ENCODE results near the gene ZSCAN31. TPM values are rescaled to one million over a fixed set of nuclear protein-coding genes. Genes with fewer than 3 reads are reported as not detected.
A peak's percentile ranks its signal among the peaks of the same experiment; 100 is the strongest.

ZSCAN31 gene
- total and polyA plus RNA-seq, 9 of the 15 experiments (the other 6 are each of a cell fraction or from before 2014, with no cell fraction given) = 3.9 to 12.1 (median 7.0) TPM

DNA sequence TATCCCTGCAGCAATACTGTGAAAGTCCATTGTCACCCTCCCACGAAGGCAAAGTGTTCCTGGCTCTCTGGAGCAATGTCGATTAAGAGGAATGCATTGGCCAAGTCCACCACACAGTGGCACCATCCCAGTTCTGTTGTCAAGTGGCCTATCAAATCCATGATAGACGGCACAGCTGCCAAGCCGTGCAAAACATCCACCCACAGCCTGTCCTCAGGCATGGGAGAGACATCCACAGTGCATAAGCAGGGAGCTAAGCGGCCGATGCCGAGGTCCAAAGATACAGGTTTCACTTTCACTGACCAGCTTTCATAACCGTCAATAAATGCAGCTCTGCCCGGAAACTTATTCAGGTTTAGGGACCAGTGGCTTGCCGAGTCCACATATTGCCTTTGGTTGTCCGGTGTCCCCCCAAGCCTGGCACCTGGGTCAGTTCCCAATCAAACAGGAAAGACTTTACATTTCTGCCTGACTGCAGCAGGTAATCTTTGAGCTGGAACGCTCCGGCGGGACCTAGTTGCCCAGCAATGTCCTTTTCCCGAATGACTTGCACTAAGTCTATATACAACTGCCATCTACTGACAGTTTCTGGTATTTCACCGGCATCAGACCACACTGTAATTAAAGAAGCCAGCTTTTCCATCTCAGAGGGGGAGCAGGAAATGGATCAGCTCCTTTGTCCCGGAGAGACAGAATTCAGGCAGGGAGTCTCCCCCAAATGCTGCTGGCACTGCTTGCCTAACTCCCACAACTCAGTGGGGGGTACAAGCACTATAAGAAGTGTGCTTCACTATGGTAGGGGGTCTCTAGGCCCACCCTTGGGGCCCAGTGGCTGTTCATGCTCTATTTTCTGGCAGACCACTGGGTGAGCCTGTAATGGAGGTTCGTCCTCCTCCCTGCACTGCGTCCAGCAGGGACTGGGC is 20.1 kb upstream of the ZSCAN31 start (continued):
- no peak for TF ChIP-seq FIP1L1 (IDR thresholded peaks at IDR 0.05; ENCODE audit: low read depth, low read length, poor library complexity, severe bottlenecking)
- TF ChIP-seq NR1H2 (CRISPR knock-in tag; IDR thresholded peaks at IDR 0.05) = no peak
- no peak for TF ChIP-seq ZNF354B (CRISPR knock-in tag; IDR thresholded peaks at IDR 0.05)
- peak; percentile 57; the same call in 1 of the 2 replicates for TF ChIP-seq EP300 (IDR thresholded peaks at IDR 0.05; ENCODE audit: low read length)
- no peak for TF ChIP-seq PYGO2 (tag; IDR thresholded peaks at IDR 0.05)
- TF ChIP-seq TSC22D4 (tag; IDR thresholded peaks at IDR 0.05) = no peak
- TF ChIP-seq, protein P1, sequence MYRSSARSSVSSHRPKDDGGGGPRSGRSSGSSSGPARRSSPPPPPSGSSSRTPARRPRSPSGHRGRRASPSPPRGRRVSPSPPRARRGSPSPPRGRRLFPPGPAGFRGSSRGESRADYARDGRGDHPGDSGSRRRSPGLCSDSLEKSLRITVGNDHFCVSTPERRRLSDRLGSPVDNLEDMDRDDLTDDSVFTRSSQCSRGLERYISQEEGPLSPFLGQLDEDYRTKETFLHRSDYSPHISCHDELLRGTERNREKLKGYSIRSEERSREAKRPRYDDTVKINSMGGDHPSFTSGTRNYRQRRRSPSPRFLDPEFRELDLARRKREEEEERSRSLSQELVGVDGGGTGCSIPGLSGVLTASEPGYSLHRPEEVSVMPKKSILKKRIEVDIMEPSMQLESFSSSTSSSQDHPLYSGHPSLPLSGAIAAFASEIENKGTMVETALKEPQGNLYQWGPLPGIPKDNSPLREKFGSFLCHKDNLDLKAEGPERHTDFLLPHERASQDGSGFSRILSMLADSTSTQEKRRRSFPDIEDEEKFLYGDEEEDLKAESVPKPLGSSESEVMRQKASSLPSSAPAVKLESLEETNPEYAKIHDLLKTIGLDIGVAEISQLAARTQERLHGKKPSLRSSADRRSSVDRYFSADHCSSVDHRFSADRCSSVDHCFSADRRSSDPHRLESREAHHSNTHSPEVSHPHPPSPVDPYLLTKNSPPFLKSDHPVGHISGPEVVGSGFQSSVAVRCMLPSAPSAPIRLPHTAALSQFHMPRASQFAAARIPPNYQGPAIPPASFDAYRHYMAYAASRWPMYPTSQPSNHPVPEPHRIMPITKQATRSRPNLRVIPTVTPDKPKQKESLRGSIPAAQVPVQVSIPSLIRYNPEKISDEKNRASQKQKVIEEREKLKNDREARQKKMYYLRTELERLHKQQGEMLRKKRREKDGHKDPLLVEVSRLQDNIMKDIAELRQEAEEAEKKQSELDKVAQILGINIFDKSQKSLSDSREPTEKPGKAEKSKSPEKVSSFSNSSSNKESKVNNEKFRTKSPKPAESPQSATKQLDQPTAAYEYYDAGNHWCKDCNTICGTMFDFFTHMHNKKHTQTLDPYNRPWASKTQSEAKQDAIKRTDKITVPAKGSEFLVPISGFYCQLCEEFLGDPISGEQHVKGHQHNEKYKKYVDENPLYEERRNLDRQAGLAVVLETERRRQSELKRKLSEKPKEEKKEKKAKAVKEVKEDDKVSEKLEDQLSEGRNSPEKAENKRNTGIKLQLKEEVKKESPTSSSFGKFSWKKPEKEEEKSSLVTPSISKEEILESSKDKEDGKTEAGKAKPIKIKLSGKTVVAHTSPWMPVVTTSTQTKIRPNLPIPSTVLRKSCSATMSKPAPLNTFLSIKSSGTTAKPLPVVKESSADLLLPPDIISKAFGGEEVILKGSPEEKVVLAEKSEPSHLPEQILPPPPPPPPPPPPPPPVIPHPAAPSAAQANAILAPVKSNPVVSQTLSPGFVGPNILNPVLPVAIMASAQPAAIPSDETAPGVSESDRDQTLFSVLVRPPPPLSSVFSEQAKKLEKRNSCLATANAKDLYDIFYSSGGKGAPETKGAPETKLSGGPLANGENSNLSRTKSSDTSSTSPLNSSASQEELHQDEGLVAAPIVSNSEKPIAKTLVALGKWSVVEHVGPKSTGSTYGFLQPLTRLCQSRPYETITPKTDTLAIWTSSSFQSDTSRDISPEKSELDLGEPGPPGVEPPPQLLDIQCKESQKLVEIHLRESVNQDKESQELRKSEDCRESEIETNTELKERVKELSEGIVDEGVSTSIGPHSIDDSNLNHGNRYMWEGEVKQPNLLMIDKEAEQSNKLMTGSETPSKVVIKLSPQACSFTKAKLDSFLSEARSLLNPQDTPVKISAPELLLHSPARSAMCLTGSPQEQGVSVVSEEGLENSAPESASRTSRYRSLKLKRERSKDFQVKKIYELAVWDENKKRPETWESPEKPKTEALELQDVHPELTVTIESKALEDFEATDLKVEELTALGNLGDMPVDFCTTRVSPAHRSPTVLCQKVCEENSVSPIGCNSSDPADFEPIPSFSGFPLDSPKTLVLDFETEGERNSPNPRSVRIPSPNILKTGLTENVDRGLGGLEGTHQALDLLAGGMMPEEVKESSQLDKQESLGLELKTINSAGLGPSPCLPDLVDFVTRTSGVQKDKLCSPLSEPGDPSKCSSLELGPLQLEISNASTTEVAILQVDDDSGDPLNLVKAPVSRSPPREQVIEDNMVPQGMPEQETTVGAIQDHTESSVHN (IDR thresholded peaks at IDR 0.05; ENCODE audit: borderline replicate concordance in 1 of 2, low read depth in 1 of 2) = no peak
- no peak for TF ChIP-seq ZNF445 (CRISPR knock-in tag; IDR thresholded peaks at IDR 0.05; ENCODE audit: low read depth)
- no peak for TF ChIP-seq ZNF311 (CRISPR knock-in tag; IDR thresholded peaks at IDR 0.05)
- no peak for TF ChIP-seq ZFP30 (CRISPR knock-in tag; IDR thresholded peaks at IDR 0.05; ENCODE audit: borderline replicate concordance)
- no peak for TF ChIP-seq KLF13 (tag; IDR thresholded peaks at IDR 0.05; ENCODE audit: borderline replicate concordance, low read depth)
- TF ChIP-seq PRMT5 (CRISPR knock-in tag; IDR thresholded peaks at IDR 0.05) = no peak
- no peak for TF ChIP-seq HEY1 (CRISPR knock-in tag; IDR thresholded peaks at IDR 0.05; ENCODE audit: borderline replicate concordance)
- TF ChIP-seq IRF9 (tag; IDR thresholded peaks at IDR 0.05) = no peak
- TF ChIP-seq ETV1 (tag; conservative IDR thresholded peaks at IDR 0.05; ENCODE audit: low read depth) = no peak; the same call in 1 of the 2 replicates
- TF ChIP-seq NONO (IDR thresholded peaks at IDR 0.05; ENCODE audit: low read depth in 2 of 2, low read length in 1 of 2) = 0 out of 4 replicates have a peak, but pooled peaks of 1 of the 2 experiments have one; percentile 8

Measured in K562 (cell line).